H4 (cell line): ENCODE data around the gene CFP. TPM values are rescaled to one million over a fixed set of nuclear protein-coding genes. Genes with fewer than 3 reads are reported as not detected.
A peak's percentile ranks its signal among the peaks of the same experiment; 100 is the strongest.

Source experiments
- DNase-seq: peaks from one replicate; pipeline ENCODE4 v3.0.0-alpha.2; 2015; ENCODE audit warnings: low spot score
- total RNA-seq: library from RNA; depleted of rRNA; stranded (reverse); fragments of >200 nt; shearing (Covaris generic); gene quantifications from 2 replicates; pipeline ENCODE4 v1.2.3, GENCODE V29; 2014

CFP gene
- total RNA-seq, 1 experiment from 2014 or later, result not detected

DNA sequence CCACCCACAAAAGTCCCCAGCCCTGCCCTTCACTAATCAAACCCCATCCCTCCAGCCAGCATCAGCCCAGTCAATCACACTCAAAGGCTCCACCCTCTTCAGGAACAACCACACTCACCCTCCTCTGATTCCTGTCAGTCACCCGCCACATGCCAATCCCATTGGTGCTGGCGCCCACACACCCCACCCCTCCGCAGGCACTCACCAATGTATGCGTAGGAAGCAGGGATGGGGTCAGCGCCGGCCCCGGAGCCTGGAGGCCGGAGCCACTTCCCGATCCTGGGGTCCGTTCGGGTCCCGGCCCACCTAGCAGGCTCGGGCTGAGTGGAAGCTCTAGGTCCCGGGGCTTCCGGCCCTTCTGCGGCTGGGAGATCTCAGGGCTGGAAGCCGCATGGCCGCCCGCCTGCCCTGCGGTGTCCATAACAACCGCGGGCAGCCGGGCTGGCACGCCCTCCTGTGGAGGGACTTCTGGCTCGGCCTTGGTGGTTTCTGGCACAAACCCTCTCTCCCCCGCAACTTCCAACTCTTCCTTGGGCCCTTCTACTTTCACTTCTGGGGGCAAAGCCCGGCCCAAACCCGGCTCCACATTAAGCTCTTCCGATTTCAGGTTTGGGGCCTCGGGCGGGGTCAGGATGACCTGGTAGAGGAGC is 7.9 kb upstream of the CFP start:
- no peak for DNase-seq

DNA sequence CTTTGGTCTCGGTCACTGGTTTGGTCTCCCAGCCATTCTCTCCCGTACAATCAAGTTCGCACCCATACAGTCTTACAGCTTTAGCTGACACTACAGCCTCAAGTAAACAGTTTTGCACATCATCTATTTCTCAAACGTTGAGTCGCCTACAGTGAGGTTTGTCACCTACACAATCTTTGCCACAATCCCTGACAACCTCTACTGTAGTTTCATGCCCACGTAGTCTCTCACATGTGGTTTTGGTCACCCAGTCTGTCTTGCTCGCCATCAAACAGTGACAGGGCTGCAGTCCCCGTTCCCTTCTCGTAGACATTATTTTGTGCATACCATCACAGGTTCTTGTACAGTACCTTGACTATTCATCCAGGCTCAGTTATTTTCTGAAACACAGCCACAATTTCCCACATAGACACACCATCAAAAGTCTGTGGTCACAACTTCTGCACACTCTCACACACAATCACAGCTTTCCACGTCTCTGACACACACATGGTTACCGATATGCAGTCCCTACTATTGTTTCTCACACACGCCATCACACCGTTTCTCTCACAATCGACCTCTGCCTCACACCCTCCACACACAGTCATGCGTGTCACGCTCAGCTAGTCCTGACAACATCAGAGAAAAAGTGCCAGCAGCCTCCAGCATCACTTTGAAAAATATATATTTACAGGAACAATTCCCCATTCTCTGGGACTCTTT is 5.3 kb upstream of the CFP start:
- DNase-seq, result no peak

DNA sequence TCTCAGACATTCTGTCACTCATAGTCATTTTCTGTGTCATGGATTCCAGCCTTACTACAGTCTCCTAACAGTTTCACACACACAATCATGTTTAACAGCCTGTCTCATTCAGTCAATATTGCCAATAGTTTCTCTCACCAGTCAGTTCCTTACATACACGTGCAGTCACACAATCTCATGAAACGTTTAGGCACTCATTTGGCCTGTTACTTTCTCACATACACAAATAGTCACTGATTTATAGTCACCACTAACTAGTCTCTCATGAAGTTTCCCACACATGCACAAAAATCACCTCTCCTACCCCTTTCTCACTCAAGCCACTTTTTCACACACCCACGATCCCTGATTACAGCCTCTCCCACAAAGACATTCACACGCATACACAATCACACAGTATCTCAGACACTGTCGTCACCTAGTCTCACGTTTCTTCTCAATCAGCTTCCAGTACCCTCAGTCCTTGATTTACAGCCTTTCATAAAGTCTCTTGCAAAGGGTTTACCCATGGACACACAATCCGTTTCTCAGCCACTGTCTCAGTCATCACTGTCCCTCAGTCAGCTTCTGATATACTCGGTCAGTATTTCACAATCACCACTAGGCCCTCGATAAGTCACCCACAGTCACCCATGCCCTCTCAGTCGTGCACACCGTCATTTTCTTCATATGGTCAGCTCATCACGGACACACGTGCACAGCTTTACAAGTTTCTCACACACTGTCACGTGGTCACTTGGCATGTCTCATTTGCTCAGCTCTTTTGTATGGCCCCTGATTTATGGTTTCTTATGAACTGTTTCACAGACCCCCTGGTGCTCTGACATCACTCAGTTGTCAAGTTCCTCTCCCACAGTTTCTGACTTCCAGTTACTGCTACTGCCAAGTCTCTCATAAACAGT is 4.2 kb upstream of the CFP start:
- no peak for DNase-seq

DNA sequence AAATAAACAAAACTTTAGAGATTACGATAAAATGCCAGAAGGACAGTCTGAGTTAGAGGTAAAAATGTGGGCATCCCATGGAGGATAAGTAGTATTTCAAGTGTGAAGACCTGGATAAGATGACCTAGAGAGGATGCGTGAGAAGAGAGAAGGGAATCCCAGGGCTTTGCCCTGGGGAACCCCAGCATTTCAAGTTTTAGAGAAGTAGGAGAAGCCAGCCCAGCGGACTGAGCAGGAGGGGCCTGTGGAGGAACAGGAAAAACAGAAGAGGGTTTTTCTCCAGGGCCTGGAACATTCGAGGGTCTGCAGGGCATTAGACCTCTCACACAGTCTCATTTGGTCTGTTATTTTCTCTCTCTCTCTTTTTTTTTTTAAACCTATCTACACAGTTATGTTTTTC is 2.9 kb upstream of the CFP start:
- no peak for DNase-seq

DNA sequence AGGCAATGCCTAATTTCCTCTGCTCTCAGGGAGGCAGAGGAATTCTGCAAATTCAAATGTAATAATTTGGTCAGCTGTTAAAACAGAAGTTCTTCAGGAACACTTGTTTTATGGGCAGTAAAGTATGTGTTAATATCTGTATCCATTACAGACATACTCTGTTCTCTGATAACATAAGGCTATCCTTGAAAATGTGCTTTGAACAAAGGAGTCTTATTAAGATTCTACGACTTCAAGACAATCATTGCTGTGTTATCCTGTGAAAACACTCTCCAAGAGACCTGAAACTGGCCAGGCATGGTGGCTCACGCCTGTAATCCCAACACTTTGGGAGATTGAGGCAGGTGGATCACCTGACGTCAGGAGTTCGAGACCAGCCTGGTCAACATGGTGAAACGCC is 1.9 kb upstream of the CFP start:
- DNase-seq, result no peak

DNA sequence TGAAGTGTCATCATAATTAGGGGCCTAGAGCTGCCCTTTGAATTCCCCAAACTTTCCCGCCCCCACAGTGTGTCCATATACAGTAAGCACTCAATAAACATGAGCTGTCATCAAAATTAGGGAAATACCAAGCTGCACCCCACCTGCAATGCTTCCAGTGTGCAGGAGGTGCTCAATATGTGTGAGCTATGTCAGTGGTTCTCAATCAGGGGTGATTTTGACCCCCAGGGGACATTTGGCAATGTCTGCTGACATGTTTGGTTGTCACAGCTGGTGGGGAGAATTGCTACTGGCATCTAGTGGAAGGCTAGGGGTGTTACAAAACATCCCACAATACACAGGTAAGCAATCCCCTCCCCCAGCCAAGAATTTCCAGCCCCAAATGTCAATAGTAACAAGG is 748 bp downstream of the CFP start:
- DNase-seq, result no peak

DNA sequence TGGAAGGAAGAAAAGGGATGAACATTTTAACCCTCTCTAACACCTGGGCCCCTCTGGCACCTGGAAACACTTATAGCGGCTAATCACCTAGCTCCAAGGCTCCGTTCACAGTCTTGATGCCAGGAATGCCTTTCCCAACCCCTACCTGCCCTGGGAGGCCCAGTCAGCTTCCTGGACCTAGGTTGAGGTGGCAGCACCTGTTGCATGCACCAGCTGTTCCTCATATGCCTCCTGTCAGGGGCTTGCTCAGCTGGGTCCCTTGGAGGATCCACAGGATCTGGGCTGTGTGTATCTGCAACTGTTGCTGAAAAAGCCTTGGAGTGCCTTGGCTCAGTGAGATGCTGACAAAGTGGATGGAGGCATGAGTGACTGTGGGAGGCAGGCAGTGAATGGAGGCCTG is 4.4 kb downstream of the CFP start:
- no peak for DNase-seq

DNA sequence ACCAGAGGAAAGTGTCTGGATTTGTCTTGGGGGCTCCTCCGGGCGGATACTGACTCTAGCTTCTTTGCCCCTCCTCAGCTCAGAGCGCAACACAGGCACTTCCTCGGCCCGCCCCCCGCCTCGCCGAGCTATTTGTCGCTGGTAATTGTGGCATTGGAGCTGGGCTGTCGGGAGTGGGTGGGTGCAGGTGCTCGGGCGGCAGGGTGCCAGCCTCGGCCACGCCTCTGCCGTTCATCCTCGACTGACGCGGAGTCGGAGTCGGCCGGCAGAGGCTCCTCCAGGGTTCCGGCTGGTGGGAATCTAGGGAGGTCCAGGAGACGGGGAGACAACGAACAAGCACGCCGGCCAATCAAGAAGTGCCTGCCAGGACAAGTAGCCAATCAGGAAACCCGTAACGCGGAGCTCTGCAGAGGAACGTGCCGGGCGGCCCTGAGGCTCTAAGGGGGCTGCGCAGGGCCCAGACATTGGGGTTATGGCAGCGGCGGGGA is 6.1 kb downstream of the CFP start:
- DNase-seq, result no peak

DNA sequence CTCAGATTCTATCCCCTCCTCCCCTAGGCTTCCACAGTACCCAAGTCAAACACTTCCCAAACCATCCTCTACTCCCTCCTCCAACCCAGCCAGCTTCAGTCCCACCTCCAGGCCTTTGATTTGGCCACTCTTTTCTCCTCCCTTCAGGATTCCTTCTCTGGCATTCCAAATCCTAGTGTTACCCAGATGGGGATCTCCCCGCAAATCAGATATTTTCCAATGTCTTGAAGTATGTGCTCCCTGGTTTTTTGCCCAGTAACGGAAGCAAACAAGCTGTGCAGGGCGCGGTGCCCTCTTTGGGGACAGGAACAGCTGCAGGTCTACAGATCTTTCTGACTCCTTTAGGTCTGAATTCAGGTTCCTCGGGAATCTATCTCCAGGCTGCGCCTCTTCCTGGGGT is 7.9 kb downstream of the CFP start:
- DNase-seq, result no peak

DNA sequence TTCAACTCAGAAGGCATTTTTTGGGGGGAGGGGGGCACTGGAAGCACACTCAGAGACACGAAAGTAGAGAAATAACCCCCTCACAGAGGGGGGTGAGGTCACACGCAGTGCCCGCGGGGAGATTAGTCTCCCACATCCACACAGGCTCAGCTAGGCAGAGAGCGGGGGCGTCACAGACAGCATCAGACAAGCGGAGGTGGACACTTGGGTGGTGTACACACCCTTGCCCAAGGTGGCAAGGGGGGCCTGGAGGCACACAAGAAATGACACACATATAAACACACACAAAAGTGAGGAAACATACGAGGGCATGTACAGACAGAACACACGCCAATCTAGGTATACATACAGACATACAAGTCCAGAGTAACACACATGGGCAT is 9.4 kb downstream of the CFP start:
- DNase-seq, result no peak

DNA sequence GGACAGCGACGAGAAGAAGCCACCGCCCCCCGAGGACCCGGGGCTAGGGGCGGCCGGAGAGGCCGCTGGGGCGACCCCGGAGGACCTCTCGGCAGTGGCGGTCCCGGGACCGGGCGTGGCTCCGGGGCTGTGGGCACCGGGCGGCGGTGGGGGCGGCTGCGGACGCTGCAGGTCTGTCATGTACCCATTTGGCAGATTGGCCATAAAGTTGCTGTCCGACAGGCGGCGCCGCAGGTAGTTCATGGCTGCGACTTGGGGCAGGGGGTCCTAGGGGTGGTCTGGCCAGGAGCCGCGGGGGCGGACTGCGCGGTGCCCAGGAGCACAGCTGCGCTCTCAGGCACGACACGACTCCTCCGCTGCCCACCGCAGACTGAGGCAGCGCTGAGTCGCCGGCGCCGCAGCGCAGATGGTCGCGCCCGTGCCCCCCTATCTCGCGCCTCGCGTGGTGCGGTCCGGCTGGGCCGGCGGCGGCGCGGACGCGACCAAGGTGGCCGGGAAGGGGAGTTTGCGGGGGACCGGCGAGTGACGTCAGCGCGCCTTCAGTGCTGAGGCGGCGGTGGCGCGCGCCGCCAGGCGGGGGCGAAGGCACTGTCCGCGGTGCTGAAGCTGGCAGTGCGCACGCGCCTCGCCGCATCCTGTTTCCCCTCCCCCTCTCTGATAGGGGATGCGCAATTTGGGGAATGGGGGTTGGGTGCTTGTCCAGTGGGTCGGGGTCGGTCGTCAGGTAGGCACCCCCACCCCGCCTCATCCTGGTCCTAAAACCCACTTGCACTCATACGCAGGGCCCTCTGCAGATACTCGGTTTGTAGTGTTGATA is 10.0 kb downstream of the CFP start, which contains the start of gene SYN1:
Gene SYN1, minus strand, starts transcription at position 372 of the 817 bp plus-strand sequence. Its CDS starts 129 bp downstream, at position 243.
- DNase-seq, result peak; percentile 57

DNA sequence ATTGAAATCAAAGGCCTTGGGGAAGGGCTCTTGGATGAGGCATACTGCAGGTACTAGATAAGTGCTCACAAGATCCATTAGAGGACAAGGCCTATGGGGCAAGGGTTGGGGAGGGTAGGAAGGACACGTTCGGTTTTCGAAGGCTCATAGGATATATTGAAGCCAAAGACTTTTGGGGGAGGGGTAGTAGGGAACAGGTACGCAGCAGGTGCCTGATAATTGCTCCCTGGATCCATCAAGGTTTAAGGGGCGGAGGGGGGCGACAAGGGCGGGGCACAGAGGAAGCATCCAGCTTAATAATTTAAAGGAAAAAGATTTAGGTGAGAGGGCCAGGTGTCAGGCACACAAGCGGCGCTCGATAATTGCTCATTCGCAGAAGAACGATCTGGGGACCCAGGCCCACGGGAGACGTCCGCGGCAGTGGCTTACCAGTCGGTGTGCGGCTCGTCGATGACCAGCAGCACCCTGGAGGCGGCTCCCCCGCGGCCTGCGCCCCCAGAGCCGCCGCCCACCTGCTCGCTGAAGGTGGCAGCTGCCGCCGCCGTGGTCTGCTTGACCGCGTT is 10.7 kb downstream of the CFP start:
- DNase-seq, result no peak

DNA sequence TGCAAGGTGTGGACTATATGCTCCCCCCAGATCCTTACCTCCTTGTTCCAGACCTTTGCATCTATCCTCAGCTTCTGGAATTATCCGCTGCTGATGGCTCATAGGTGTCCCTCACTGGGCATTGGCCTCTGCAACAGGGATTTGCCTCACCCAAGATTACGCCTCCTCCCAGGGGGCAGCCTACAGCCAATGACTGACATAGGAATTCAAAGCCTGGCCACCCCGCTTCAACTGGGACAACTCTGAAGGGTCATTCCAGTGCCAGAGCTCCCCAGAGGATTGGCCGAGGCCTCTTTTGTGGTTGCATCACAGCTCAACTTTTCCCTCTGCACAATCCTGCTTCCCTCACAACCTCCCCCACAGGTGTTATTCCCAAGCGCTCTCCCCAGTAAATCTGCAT is 15.1 kb downstream of the CFP start:
- no peak for DNase-seq

DNA sequence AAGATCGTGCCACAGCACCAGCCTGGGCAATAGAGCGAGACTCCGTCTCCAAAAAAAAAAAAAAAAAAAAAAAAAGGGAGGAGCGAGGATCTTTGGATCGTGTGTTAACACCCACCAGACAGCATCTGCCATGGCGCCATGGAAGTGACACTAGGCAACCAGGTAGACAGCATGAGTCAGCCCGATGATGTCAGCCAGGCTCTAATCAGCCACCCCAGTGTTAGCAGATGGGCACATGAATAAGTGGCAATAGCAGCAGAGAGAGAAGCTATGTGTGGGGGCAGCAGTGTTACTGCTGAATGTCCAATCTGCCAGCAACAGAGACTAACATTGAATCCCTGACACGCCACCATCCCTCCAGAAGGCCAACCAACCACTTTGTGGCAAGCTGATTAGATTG is 16.6 kb downstream of the CFP start:
- no peak for DNase-seq

DNA sequence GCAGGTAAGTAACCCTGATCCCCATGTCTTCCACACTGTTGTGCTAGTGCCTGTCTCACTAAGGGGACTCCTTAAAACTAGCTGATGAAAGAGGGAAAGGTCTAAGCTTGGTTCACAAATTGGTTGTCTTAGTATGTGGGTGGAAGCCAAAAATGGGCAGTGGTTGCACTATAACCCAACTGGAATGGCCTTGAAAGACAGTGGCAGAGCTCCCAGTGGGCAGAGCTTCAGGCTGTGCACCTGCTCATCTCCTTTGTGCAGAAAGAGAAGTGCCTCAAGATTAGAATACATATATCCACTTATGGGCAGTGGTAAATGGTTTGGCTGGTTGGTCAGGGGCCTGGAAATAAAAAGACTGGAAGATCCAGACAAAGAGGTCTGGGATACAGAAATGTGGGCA is 17.3 kb downstream of the CFP start:
- no peak for DNase-seq

DNA sequence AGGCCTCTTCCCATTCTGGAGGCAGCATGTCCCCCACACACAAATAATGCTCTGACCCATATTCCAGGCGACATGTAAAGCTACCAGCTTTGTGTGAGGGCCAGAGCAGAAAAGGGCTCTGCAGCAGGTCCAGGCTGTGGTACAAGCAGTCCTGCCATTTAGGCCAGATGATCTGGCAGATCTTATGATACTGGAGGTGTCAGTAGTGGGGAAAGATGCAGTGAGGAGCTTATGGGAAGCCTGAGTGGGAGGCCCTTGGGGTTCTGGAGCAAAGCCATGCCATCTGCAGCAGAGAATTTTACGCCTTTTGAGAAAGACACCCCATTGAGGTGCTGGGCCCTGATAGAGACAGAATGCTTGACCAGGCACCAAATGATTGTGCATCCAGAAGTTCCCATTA is 17.8 kb downstream of the CFP start:
- no peak for DNase-seq

DNA sequence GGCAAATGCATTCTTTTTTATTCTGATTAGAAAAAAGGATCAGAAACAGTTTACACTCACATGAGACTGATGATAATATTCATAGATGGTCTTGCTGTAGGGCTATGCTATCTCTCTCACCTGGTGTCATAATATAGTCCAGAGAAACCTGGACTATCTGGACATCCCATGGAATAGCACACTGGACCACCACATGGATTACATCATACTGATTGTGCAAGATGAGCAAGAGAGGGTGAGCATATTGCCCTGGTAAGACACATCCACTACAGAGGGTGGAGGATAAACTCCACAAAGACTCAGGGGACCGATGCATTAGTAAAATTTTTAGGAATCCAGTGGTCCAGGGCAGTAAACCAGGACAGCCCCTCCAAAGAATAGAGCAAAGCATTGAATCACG is 18.2 kb downstream of the CFP start:
- DNase-seq, result no peak

DNA sequence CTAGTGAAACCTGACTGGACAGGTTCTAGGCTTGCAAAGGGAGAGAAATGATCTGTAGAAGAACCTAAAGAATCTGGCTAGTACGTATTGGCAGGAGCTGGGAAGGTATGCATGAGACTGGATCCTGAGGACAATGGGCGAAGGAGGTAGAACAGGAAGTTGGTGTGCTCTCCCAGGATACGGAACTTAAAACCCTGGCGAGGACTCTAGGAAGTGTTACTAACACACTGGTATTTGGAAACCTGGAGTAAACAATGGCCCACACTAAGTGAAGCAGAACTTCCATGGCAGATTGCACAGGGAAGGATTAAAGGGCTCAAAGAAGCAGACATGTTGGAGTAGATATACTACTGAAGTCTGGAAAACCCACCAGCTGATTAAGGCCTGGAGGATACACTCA is 19.2 kb downstream of the CFP start:
- no peak for DNase-seq

DNA sequence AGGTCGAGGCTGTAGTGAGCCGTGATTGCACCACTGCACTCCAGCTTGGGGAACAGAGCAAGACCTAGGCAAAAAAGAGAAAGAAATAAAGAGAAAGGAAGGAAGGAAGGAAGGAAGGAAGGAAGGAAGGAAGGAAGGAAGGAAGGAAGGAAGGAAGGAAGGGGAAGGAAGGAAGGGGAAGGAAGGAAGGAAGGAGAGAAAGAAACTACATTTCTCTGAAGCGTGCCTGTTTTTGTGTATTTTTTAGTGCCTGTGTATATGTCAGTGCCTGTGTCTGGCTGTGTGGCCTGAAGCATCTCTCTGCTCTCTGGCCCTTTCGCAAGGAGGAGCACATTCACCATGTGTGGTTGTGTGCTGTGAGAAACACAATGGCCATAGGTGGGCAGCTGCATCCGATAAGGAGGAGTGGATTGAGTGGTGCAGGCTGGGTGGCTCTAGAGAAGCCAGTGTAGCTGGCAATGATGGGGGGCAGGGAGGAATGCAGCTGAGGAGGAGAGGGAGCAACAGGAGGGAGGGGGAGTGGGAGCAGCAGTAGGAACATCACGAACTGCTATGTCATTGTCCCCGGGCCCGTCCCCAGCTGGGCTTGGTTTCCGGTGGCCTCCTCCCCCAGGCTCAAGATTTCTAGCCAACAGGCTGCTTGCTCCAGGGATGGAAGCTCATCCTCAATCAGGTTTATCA is 21.5 kb downstream of the CFP start:
- no peak for DNase-seq

DNA sequence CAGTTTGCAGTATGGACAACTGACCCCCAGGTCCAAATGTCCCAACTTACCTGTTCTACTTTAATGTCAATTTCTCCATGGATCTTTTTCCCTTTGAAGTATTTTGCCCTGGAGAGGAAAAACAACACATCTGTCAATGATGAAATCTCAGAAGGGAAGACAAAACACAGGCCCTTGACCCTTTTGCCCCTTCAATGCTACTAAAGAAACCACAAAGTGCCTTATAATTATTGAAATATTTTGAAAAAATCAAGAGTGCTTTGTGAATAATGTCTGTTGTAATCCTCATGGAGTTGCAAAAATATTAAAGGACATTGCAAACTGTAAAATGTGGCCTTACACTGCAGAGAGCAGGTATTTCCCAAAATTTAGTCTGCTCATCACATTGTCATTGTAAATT is 22.6 kb downstream of the CFP start:
- DNase-seq, result no peak

DNA sequence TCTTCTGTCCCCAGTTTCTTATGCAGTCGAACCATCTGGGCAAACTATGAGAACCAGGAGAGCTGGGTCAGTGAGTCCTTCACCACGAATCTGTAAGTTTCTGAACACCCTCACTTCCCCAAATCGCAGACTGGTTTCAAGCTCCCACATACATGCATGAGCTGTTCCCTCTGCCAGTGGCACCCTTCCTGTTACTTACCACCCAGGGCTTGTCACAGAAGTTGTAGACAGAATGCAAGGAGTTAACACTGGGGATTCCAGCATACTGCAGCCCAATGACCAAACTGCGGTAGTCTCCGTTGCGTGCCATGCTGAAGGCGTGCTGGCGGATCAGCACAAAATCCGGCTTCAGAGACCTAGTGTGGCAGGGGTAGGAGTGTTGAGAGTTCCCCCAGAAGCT is 24.7 kb downstream of the CFP start:
- DNase-seq, result no peak
